HepG2 (cell line): ENCODE results near the gene ART3. TPM values are rescaled to one million over a fixed set of nuclear protein-coding genes. Genes with fewer than 3 reads are reported as not detected.

Source experiments
- CBX1 ChIP-seq: IDR thresholded peaks from one replicate; pipeline ENCODE4 v1.6.1; 2016; ENCODE audit warnings: antibody characterized with exemption, low read depth
- CEBPG ChIP-seq: IDR thresholded peaks from 2 replicates; pipeline ENCODE4 v1.6.1; 2016
- ETV6 ChIP-seq: sonication (generic); formaldehyde crosslinking; conservative IDR thresholded peaks from 2 replicates; pipeline ENCODE4 v1.4.0; 2020; ENCODE audit warnings: missing genetic modification reagents
- FOXA1 ChIP-seq, 2 experiments: fragments of 450-650 bp in 1 of 2; sonication (generic) in 1 of 2; formaldehyde crosslinking in 1 of 2; IDR thresholded peaks; 2 replicates each; pipeline versions ENCODE4 v1.4.0 to v1.6.1; 2016 to 2020; ENCODE audit warnings: missing genetic modification reagents in 1 of 2
- HNRNPL ChIP-seq: fragments of 200-400 bp; formaldehyde crosslinking; IDR thresholded peaks from 2 replicates; pipeline ENCODE4 v1.6.1; 2017; ENCODE audit warnings: mild to moderate bottlenecking, low read depth, low read length
- HOXA3 ChIP-seq: sonication (generic); formaldehyde crosslinking; IDR thresholded peaks from 2 replicates; pipeline ENCODE4 v1.5.0; 2020; ENCODE audit warnings: missing genetic modification reagents
- KLF15 ChIP-seq: sonication (generic); formaldehyde crosslinking; IDR thresholded peaks from 2 replicates; pipeline ENCODE4 v1.8.1; 2023; ENCODE audit warnings: borderline replicate concordance, mild to moderate bottlenecking, inconsistent platforms, missing genetic modification reagents, mixed read lengths
- KLF9 ChIP-seq: IDR thresholded peaks from 2 replicates; pipeline ENCODE4 v1.6.1; 2016; ENCODE audit warnings: low read depth
- MAX ChIP-seq: IDR thresholded peaks from 2 replicates; pipeline ENCODE4 v1.6.1; 2012; ENCODE audit warnings: inconsistent platforms
- NBN ChIP-seq: fragments of 450-650 bp; conservative IDR thresholded peaks from 2 replicates; pipeline ENCODE4 v1.6.1; 2017
- NKX3-1 ChIP-seq: sonication (generic); formaldehyde crosslinking; IDR thresholded peaks from 2 replicates; pipeline ENCODE4 v1.5.0; 2020; ENCODE audit warnings: missing genetic modification reagents
- RXRB ChIP-seq: IDR thresholded peaks from 2 replicates; pipeline ENCODE4 v1.6.1; 2016; ENCODE audit warnings: borderline replicate concordance, missing genetic modification reagents, missing compliant biosample characterization
- SIN3A ChIP-seq: IDR thresholded peaks from 2 replicates; pipeline ENCODE4 v1.6.1; 2011; ENCODE audit warnings: low read depth, mild to moderate bottlenecking, control low read depth, low read length, borderline replicate concordance
- SNRNP70 ChIP-seq: fragments of 200-400 bp; formaldehyde crosslinking; IDR thresholded peaks from 2 replicates; pipeline ENCODE4 v1.6.1; 2017; ENCODE audit warnings: mild to moderate bottlenecking, low read depth, low read length, moderate library complexity
- SOX5 ChIP-seq: IDR thresholded peaks from 2 replicates; pipeline ENCODE4 v1.6.1; 2016; ENCODE audit warnings: borderline replicate concordance
- TARDBP ChIP-seq: sonication (generic); formaldehyde crosslinking; IDR thresholded peaks from 2 replicates; pipeline ENCODE4 v1.8.0; 2022; ENCODE audit warnings: mild to moderate bottlenecking, missing genetic modification reagents
- TEAD2 ChIP-seq: sonication (generic); formaldehyde crosslinking; IDR thresholded peaks from 2 replicates; pipeline ENCODE4 v1.9.0; 2021; ENCODE audit warnings: missing genetic modification reagents
- TRAFD1 ChIP-seq: sonication (generic); formaldehyde crosslinking; IDR thresholded peaks from 2 replicates; pipeline ENCODE4 v1.5.1; 2020; ENCODE audit warnings: missing genetic modification reagents, mild to moderate bottlenecking, borderline replicate concordance
- ZMYM4 ChIP-seq: sonication (generic); formaldehyde crosslinking; IDR thresholded peaks from 2 replicates; pipeline ENCODE4 v1.8.1; 2023; ENCODE audit warnings: mild to moderate bottlenecking, missing genetic modification reagents
- ZNF3 ChIP-seq: IDR thresholded peaks from 2 replicates; pipeline ENCODE4 v1.7.0; 2017; ENCODE audit warnings: inconsistent platforms
- ZNF547 ChIP-seq: sonication (generic); formaldehyde crosslinking; IDR thresholded peaks from 2 replicates; pipeline ENCODE4 v1.5.1; 2020; ENCODE audit warnings: mild to moderate bottlenecking, missing genetic modification reagents
- ZNF614 ChIP-seq: IDR thresholded peaks from 2 replicates; pipeline ENCODE4 v1.6.1; 2018; ENCODE audit warnings: missing biosample characterization, missing genetic modification reagents, inconsistent platforms, borderline replicate concordance
- ZNF773 ChIP-seq: sonication (generic); formaldehyde crosslinking; IDR thresholded peaks from 2 replicates; pipeline ENCODE4 v1.4.0; 2020; ENCODE audit warnings: missing genetic modification reagents, borderline replicate concordance
- ZNF816 ChIP-seq: sonication (generic); formaldehyde crosslinking; IDR thresholded peaks from 2 replicates; pipeline ENCODE4 v1.8.0; 2022; ENCODE audit warnings: missing genetic modification reagents, mild to moderate bottlenecking, borderline replicate concordance
- ZSCAN9 ChIP-seq: IDR thresholded peaks from 2 replicates; pipeline ENCODE4 v1.6.1; 2016; ENCODE audit warnings: borderline replicate concordance
- polyA plus RNA-seq, 8 experiments: library from polyadenylated mRNA; depleted of rRNA in 3 of 8; stranded (reverse) in 7 of 8; unstranded in 1 of 8; fragments of >200 nt; fragmentation: Illumina TruSeq in 4 of 8; extraction: Trizol in 4 of 8; gene quantifications; 2 replicates each; pipeline versions ENCODE4 v1.2.1 to v1.2.3, GENCODE V29; 2011 to 2016; ENCODE audit warnings: low read depth in 4 of 8, missing spikeins in 1 of 8, mixed read lengths in 1 of 8; ENCODE audit not compliant: insufficient read depth in 1 of 8
- total RNA-seq, 5 experiments: library from RNA; depleted of rRNA; stranded (reverse); fragments of >200 nt; fragmentation: Illumina TruSeq; extraction: Trizol; gene quantifications; 2 replicates each; pipeline ENCODE4 v1.2.3, GENCODE V29; 2016; ENCODE audit warnings: low read depth in 1 of 5
- TF ChIP-seq, protein P1 (sequence below): sonication (generic); formaldehyde crosslinking; conservative IDR thresholded peaks from 2 replicates; pipeline ENCODE4 v1.4.0; 2020; ENCODE audit warnings: missing genetic modification reagents
- TF ChIP-seq, protein P2 (sequence below), 2 experiments: fragments of 450-650 bp in 1 of 2; sonication (generic) in 1 of 2; formaldehyde crosslinking; IDR thresholded peaks; 2 replicates each; pipeline versions ENCODE4 v1.5.0 to v1.8.0; 2020 to 2022; ENCODE audit warnings: mild to moderate bottlenecking in 1 of 2, missing genetic modification reagents in 1 of 2

Gene ART3
- total and polyA plus RNA-seq, 2 of the 13 experiments (the other 11 are each of a cell fraction or from before 2014, with no cell fraction given), result not detected

DNA sequence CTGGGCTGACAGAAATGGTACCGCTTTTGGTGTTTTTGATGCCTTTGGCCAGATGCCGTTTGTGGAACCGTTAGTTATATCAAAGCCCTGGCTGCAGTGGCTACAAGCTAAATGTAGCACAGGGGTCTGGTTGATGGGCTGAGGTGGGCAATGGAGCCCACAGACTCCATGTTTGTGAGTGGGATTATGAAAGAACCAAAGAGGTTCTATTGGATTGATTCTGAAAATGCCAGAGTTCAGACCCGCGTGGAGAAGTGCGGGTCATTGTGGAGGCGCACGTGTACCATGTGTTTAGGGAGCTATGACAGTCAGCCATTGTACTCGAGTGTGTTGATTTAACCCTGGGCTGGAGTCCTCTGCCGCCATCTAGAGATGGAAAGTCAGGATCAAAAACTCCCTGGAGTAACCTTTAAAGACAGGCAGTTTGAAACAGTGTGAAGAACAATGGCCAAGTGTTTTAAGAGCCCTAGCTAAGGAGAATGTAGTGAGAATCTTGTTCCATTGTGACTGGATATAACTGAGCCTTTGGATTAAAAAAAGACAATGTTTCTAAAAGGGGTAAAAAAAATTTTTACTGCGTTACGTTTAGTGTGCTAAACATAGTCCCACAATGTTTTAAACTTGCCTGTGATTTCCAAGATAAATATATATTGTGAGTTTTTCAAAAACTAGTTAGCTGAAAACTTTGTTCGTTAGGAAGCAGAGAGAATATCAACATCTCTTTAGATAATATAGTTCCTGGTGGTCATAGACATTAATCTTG lies 12.7 kb downstream of the ART3 start (continued):
- TF ChIP-seq TRAFD1, result no peak
- no peak for TF ChIP-seq FOXA1 (IDR thresholded peaks at IDR 0.05)
- peak; percentile 88 for TF ChIP-seq FOXA1 (CRISPR knock-in tag; IDR thresholded peaks at IDR 0.05)
- TF ChIP-seq ZMYM4, result peak; percentile 78
- TF ChIP-seq ZSCAN9 (CRISPR knock-in tag), result 0 out of 2 replicates have a peak, but pooled peaks have one; percentile 47
- TF ChIP-seq, protein P1, sequence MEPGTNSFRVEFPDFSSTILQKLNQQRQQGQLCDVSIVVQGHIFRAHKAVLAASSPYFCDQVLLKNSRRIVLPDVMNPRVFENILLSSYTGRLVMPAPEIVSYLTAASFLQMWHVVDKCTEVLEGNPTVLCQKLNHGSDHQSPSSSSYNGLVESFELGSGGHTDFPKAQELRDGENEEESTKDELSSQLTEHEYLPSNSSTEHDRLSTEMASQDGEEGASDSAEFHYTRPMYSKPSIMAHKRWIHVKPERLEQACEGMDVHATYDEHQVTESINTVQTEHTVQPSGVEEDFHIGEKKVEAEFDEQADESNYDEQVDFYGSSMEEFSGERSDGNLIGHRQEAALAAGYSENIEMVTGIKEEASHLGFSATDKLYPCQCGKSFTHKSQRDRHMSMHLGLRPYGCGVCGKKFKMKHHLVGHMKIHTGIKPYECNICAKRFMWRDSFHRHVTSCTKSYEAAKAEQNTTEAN, result peak; percentile 61; the same call in 1 of the 2 replicates
- TF ChIP-seq CBX1, result no peak
- TF ChIP-seq HNRNPL, result no peak
- TF ChIP-seq ZNF816 (CRISPR knock-in tag), result 0 out of 2 replicates have a peak, but pooled peaks have one; percentile 31
- peak; percentile 43; the same call in 1 of the 2 replicates for TF ChIP-seq RXRB (CRISPR knock-in tag)
- peak; percentile 27; the same call in 1 of the 2 replicates for TF ChIP-seq ZNF614 (CRISPR knock-in tag)
- no peak for TF ChIP-seq ZNF3 (CRISPR knock-in tag)
- TF ChIP-seq CEBPG, result peak; percentile 19; the same call in 1 of the 2 replicates
- 0 out of 2 replicates have a peak, but pooled peaks have one; percentile 47 for TF ChIP-seq ZNF773
- TF ChIP-seq TARDBP, result 0 out of 2 replicates have a peak, but pooled peaks have one; percentile 36
- TF ChIP-seq HOXA3 (CRISPR knock-in tag), result peak; percentile 72
- TF ChIP-seq SNRNP70, result no peak
- TF ChIP-seq, protein P2, sequence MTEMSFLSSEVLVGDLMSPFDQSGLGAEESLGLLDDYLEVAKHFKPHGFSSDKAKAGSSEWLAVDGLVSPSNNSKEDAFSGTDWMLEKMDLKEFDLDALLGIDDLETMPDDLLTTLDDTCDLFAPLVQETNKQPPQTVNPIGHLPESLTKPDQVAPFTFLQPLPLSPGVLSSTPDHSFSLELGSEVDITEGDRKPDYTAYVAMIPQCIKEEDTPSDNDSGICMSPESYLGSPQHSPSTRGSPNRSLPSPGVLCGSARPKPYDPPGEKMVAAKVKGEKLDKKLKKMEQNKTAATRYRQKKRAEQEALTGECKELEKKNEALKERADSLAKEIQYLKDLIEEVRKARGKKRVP (CRISPR knock-in tag; IDR thresholded peaks at IDR 0.05), result 0 out of 4 replicates have a peak, but pooled peaks of 1 of the 2 experiments have one; percentile 15
- no peak for TF ChIP-seq KLF15
- no peak for TF ChIP-seq ZNF547 (CRISPR knock-in tag)
- 0 out of 2 replicates have a peak, but pooled peaks have one; percentile 57 for TF ChIP-seq KLF9 (CRISPR knock-in tag)
- no peak for TF ChIP-seq ETV6
- TF ChIP-seq SIN3A, result no peak
- peak; percentile 89 for TF ChIP-seq SOX5 (CRISPR knock-in tag)
- TF ChIP-seq NBN, result no peak
- TF ChIP-seq MAX, result peak; percentile 96
- peak; percentile 78; the same call in 1 of the 2 replicates for TF ChIP-seq NKX3-1 (CRISPR knock-in tag)
- TF ChIP-seq TEAD2 (CRISPR knock-in tag), result no peak
